ENCODE measurements around the gene UNCX.
"Not testable (repeated sequence)": the region's sequence is repeated elsewhere in the genome, so short reads cannot be mapped to it uniquely, and the experiment has no call there.

UNCX gene

GRCh38 chr7:1205742-1206141 lies 26.9 kb upstream of the UNCX start:
- not testable (repeated sequence) for H3K36me3 Mint-ChIP-seq

GRCh38 chr7:1209097-1209496 lies 23.6 kb upstream of the UNCX start:
- no peaks in the 10 kb centered on the region for H3K36me3 Mint-ChIP-seq
- DNase-seq, result no peak
- CTCF ChIA-PET, result no interaction called here
- no peaks in the 10 kb centered on the region for H3K4me1 Mint-ChIP-seq
- H3K9me3 Mint-ChIP-seq, result no peaks in the 10 kb centered on the region
- no peak overlapping the region for H3K4me3 Mint-ChIP-seq
- H3K27me3 Mint-ChIP-seq, result peaks cover 47% of the 10 kb centered on the region
- no peak overlapping the region for H3K27ac Mint-ChIP-seq

More at GRCh38 chr7:1205742-1206141, 26.9 kb upstream of the UNCX start:
- peaks cover 30% of the 10 kb centered on the region for H3K27me3 Mint-ChIP-seq
- H3K27ac Mint-ChIP-seq, H3K4me3 Mint-ChIP-seq, H3K9me3 Mint-ChIP-seq, DNase-seq, CTCF ChIA-PET, H3K4me1 Mint-ChIP-seq: not testable (repeated sequence)

- DNase-seq, result no peak
- Mint-ChIP-seq H3K4me1 (no peaks in the 10 kb centered on the region), H3K27ac (no peak overlapping the region), H3K4me3 (no peak overlapping the region), H3K36me3 (no peaks in the 10 kb centered on the region), H3K27me3 (peaks cover 55% of the 10 kb centered on the region), H3K9me3 (no peaks in the 10 kb centered on the region)
- CTCF ChIA-PET, result interaction anchor here (1.0 kb wide), 1 partner anchor 15 kb away, joined by 3 read pairs; no protein-coding TSS in a partner anchor
Observed at GRCh38 chr7:1210321-1210978, 22.2 kb upstream of the UNCX start.

- Mint-ChIP-seq H3K27me3 (peaks cover 58% of the 10 kb centered on the region), H3K27ac (no peak overlapping the region)
Observed at GRCh38 chr7:1210979-1211608, 21.6 kb upstream of the UNCX start.

GRCh38 chr7:1211611-1212010 lies 21.1 kb upstream of the UNCX start:
- CTCF ChIA-PET, result no interaction called here

More at GRCh38 chr7:1210979-1211608, 21.6 kb upstream of the UNCX start:
- Mint-ChIP-seq H3K4me1 (no peaks in the 10 kb centered on the region), H3K4me3 (no peak overlapping the region), H3K9me3 (no peaks in the 10 kb centered on the region), H3K36me3 (no peaks in the 10 kb centered on the region)
- no peak for DNase-seq
- CTCF ChIA-PET, result interaction anchor here (1.0 kb wide), 1 partner anchor 16 kb away, joined by 3 read pairs; no protein-coding TSS in a partner anchor

DNA sequence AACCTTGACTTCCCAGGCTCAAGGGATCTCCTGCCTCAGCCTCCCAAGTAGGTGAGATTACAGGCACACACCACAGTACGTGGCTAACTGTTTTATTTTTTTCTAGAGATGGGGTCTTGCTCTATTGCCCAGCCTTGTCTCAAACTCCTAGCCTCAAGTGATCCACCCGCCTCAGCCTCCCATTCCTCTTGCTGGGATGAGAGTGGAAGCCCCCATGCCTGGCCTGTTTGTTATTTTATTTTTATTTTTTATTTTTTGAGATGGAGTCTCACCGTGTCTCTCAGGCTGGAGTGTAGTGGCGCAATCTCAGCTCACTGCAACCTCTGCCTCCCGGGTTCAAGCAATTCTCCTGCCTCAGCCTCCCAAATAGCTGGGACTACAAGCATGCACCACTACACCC lies 20.6 kb upstream of the UNCX start:
- H3K4me3 Mint-ChIP-seq, H3K9me3 Mint-ChIP-seq, H3K27ac Mint-ChIP-seq, H3K4me1 Mint-ChIP-seq, H3K36me3 Mint-ChIP-seq, DNase-seq, CTCF ChIA-PET: not testable (repeated sequence)
- peaks cover 58% of the 10 kb centered on the region for H3K27me3 Mint-ChIP-seq

More at GRCh38 chr7:1211611-1212010, 21.1 kb upstream of the UNCX start:
- no peak overlapping the region for H3K27ac Mint-ChIP-seq
- no peaks in the 10 kb centered on the region for H3K9me3 Mint-ChIP-seq
- H3K4me1 Mint-ChIP-seq, result no peaks in the 10 kb centered on the region
- H3K36me3 Mint-ChIP-seq, result no peaks in the 10 kb centered on the region
- DNase-seq, result no peak
- H3K4me3 Mint-ChIP-seq, result no peak overlapping the region
- peaks cover 58% of the 10 kb centered on the region for H3K27me3 Mint-ChIP-seq

GRCh38 chr7:1214516-1214915 lies 18.2 kb upstream of the UNCX start:
- H3K4me1 Mint-ChIP-seq, result no peaks in the 10 kb centered on the region

DNA sequence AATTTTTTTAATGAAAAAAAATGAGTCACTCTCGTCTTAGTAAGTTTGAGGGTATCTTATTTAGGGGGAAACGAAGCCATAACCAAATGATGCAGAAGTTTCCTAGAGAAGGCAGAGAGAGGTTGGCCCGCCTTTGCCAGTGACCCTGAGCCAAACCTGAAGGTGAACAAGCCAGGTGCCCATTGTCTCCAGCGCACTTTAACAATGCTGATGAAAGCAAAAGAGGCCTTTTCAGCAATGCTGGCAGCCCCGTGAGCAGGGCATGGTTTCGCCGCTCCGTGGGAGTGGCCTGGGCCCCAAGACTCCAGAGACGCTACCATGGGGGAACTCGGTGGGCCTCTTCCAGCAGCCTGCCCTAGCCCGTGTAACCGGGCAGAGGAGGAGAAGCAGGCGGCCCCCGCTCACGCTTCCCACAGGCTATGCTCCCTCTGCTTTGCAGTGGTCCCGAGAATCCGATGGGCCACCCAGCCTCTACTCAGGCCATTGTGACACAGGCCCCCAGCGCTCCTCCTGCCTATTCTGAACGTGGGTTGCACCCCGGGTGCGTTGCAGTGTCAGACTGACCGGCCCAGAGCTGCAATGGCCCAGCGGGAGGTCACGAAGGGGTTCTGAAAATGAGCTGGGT lies 14.0 kb upstream of the UNCX start:
- Mint-ChIP-seq H3K27ac (no peak overlapping the region), H3K27me3 (peaks cover 69% of the 10 kb centered on the region)
- CTCF ChIA-PET, result no interaction called here

More at GRCh38 chr7:1214516-1214915, 18.2 kb upstream of the UNCX start:
- no peak overlapping the region for H3K27ac Mint-ChIP-seq
- no peaks in the 10 kb centered on the region for H3K9me3 Mint-ChIP-seq
- no peak for DNase-seq
- H3K4me3 Mint-ChIP-seq, result no peak overlapping the region
- no peaks in the 10 kb centered on the region for H3K36me3 Mint-ChIP-seq
- H3K27me3 Mint-ChIP-seq, result peaks cover 66% of the 10 kb centered on the region
- CTCF ChIA-PET, result interaction anchor here (1.6 kb wide), 1 partner anchor 22 kb away, joined by 4 read pairs; no protein-coding TSS in a partner anchor

DNA sequence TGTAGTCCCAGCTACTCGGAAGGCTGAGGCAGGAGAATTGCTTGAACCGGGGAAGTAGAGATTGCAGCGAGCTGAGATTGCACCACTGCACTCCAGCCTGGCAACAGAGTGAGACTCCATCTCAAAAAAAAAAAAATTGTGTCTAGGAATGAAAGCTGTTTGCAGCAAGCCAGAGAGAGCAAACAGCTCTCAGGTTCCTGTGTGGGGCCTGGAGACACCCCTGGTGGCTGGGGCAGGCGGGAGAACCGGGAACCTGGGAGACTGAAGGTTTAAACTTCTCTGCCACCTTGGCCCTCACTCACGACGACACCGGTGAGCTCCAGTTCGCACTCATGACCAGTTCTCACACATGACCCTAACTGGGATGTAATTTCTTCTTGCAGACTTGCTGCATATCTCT lies 13.2 kb upstream of the UNCX start:
- Mint-ChIP-seq H3K36me3 (no peaks in the 10 kb centered on the region), H3K27ac (peak overlapping the region; percentile 25), H3K4me1 (no peaks in the 10 kb centered on the region), H3K27me3 (peaks cover 69% of the 10 kb centered on the region), H3K9me3 (no peaks in the 10 kb centered on the region), H3K4me3 (no peak overlapping the region)
- DNase-seq, result no peak
- CTCF ChIA-PET, result no interaction called here

More for the DNA sequence above, 14.0 kb upstream of the UNCX start:
- no peak for DNase-seq
- H3K4me1 Mint-ChIP-seq, result no peaks in the 10 kb centered on the region
- H3K36me3 Mint-ChIP-seq, result no peaks in the 10 kb centered on the region
- H3K9me3 Mint-ChIP-seq, result no peaks in the 10 kb centered on the region
- H3K4me3 Mint-ChIP-seq, result no peak overlapping the region

DNA sequence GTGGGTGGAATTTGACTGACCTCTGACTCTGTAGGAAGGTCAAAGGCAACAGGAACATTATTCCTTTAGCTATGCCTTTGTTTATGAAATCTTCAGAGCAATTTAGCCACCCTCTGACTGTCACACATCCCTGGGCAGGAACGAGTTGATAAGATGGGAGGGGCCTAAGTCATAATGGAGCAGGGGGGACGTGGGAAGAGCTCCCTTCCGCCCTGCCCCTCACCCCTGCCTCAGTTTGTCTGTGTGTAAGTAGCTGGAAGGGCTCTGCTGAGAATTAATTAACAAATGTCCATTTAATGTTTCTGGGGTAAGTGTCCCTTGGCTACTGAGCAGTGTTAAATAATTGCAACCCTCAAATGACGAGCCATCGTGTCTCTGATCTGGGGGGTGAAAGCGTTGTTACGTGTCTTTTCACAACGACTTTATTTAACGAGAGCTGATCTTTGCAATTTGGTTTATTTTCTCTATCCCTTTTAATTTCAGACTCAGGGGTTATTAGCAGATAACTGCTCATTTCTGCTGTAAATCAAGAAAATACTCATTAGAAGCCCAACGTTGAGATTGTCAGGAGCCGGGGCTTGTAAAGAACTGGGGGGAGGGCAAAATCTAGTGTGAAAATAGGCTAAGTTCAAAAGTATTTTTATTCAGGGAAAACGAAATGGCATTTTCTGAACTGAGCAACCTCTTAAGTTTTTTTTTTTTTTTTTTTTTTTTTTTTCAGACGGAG lies 12.5 kb upstream of the UNCX start:
- CTCF ChIA-PET, result interaction anchor here (0.6 kb wide), 1 partner anchor 17 kb away, joined by 3 read pairs; no protein-coding TSS in a partner anchor
- no peak overlapping the region for H3K4me3 Mint-ChIP-seq
- no peaks in the 10 kb centered on the region for H3K9me3 Mint-ChIP-seq
- H3K4me1 Mint-ChIP-seq, result no peaks in the 10 kb centered on the region
- no peaks in the 10 kb centered on the region for H3K36me3 Mint-ChIP-seq
- H3K27ac Mint-ChIP-seq, result peak overlapping the region; percentile 25
- H3K27me3 Mint-ChIP-seq, result peaks cover 72% of the 10 kb centered on the region
- no peak for DNase-seq

DNA sequence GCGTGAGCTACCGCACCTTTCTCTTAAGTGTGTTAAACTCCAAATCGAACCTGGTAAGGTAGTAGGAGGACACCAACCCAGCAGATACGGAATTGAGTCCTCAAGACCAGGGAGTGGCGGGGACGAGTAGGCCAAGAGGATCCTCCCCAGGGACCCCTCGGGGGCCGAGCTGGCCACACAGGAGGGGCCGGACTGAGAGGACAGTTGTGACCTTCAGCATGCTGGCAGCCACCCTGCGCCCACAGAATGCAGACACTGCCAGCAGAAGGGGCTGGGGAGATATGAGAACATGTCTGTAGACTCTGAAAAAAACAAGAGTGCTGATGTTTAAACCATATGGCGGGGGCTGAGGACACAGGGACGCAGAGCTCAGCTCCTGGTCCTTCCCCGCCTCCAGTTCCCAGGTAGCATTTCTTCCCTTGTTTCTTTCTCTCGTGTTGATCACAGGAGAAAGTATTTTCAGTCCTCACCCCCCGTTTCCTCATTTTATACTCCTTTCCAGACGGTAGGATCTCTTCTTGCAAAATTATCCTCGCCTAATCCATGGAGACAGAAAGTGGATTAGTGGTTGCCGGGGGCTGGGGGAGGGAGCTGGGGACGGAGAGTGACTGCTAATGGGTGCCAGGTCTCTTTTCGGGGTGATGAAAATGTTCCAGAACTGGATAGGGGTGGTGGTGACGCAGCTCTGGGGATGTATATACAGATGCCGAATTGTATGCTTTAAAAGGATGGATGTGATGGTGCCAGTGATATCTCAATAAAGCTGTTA lies 11.5 kb upstream of the UNCX start:
- Mint-ChIP-seq H3K4me3 (no peak overlapping the region), H3K27me3 (peaks cover 78% of the 10 kb centered on the region), H3K9me3 (no peaks in the 10 kb centered on the region), H3K4me1 (no peaks in the 10 kb centered on the region), H3K27ac (no peak overlapping the region), H3K36me3 (no peaks in the 10 kb centered on the region)
- CTCF ChIA-PET, result interaction anchor here (1.3 kb wide), 1 partner anchor 253 kb away, joined by 4 read pairs; no protein-coding TSS in a partner anchor
- DNase-seq, result no peak

GRCh38 chr7:1223196-1223981 lies 9.3 kb upstream of the UNCX start:
- Mint-ChIP-seq H3K27me3 (peaks cover 96% of the 10 kb centered on the region), H3K4me3 (no peak overlapping the region), H3K36me3 (no peaks in the 10 kb centered on the region), H3K4me1 (no peaks in the 10 kb centered on the region), H3K27ac (peak overlapping the region; percentile 65), H3K9me3 (no peaks in the 10 kb centered on the region)
- CTCF ChIA-PET, result interaction anchor here (0.8 kb wide), 1 partner anchor 29 kb away, joined by 3 read pairs; no protein-coding TSS in a partner anchor
- no peak for DNase-seq

GRCh38 chr7:1224086-1224716 lies 8.5 kb upstream of the UNCX start:
- Mint-ChIP-seq H3K27me3 (peaks cover 96% of the 10 kb centered on the region), H3K9me3 (no peaks in the 10 kb centered on the region), H3K36me3 (no peaks in the 10 kb centered on the region), H3K4me3 (no peak overlapping the region), H3K4me1 (no peaks in the 10 kb centered on the region), H3K27ac (no peak overlapping the region)
- CTCF ChIA-PET, result no interaction called here
- no peak for DNase-seq
